Keratinocyte (primary cell): Measurements from ENCODE around the gene SRP68. TPM values are rescaled to one million over a fixed set of nuclear protein-coding genes. Genes with fewer than 3 reads are reported as not detected.

Source experiments
- DNase-seq: peaks from one replicate; pipeline ENCODE4 v3.0.0-alpha.2; 2011; ENCODE audit warnings: low read depth, missing footprints, low spot score
- FAIRE-seq: peaks from 2 replicates; lab custom pipeline; 2011; peaks lifted over from hg19 to GRCh38; lab: Jason Lieb, UNC
- H2AFZ ChIP-seq: 2 replicates; pipeline ENCODE4 v1.6.0; 2012; ENCODE audit warnings: low read length, control low read depth, inconsistent platforms; ENCODE audit not compliant: control insufficient read depth
- H3K27ac ChIP-seq: 2 replicates; pipeline ENCODE4 v1.5.1; 2011; ENCODE audit warnings: low read length; ENCODE audit not compliant: control insufficient read depth, insufficient read depth
- H3K27me3 ChIP-seq: 3 replicates; pipeline ENCODE4 v1.6.0; 2011; ENCODE audit warnings: low read length; ENCODE audit not compliant: control insufficient read depth, insufficient read depth; ENCODE audit errors: extremely low read depth
- H3K36me3 ChIP-seq, 2 experiments: 2 replicates in 1 of 2; 3 replicates in 1 of 2; pipeline ENCODE4 v1.5.1; 2011; ENCODE audit warnings: low read length in 2 of 2, mild to moderate bottlenecking in 1 of 2; ENCODE audit not compliant: control insufficient read depth in 2 of 2, insufficient read depth in 2 of 2; ENCODE audit errors: extremely low read depth in 1 of 2
- H3K4me1 ChIP-seq: 3 replicates; pipeline ENCODE4 v1.5.1; 2011; ENCODE audit warnings: low read length; ENCODE audit not compliant: control insufficient read depth, insufficient read depth; ENCODE audit errors: extremely low read depth
- H3K4me2 ChIP-seq: 3 replicates; pipeline ENCODE4 v1.6.0; 2011; ENCODE audit warnings: low read depth, low read length; ENCODE audit not compliant: control insufficient read depth, insufficient read depth; ENCODE audit errors: extremely low read depth
- H3K4me3 ChIP-seq, 3 experiments: fragments of 200-600 bp in 1 of 3; sonication (generic) in 1 of 3; 2 replicates in 2 of 3; 3 replicates in 1 of 3; pipeline ENCODE4 v1.5.1; 2011 to 2016; ENCODE audit warnings: low read length in 3 of 3, mild to moderate bottlenecking in 3 of 3, control low read depth in 2 of 3, inconsistent platforms in 1 of 3, low read depth in 1 of 3, mixed read lengths in 1 of 3, mixed run types in 1 of 3, moderate library complexity in 1 of 3; ENCODE audit not compliant: control insufficient read depth in 2 of 3, insufficient read depth in 2 of 3; ENCODE audit errors: extremely low read depth in 1 of 3
- H3K79me2 ChIP-seq: 2 replicates; pipeline ENCODE4 v1.6.0; 2012; ENCODE audit warnings: low read length; ENCODE audit not compliant: control insufficient read depth, insufficient read depth
- H3K9ac ChIP-seq: 3 replicates; pipeline ENCODE4 v1.6.0; 2011; ENCODE audit warnings: low read length; ENCODE audit not compliant: control insufficient read depth, insufficient read depth; ENCODE audit errors: extremely low read depth
- H3K9me1 ChIP-seq: 3 replicates; pipeline ENCODE4 v1.6.0; 2011; ENCODE audit warnings: low read length; ENCODE audit not compliant: control insufficient read depth, insufficient read depth; ENCODE audit errors: extremely low read depth
- H3K9me3 ChIP-seq: 2 replicates; pipeline ENCODE4 v1.5.1; 2012; ENCODE audit warnings: low read depth, low read length; ENCODE audit not compliant: control insufficient read depth
- H4K20me1 ChIP-seq: 3 replicates; pipeline ENCODE4 v1.6.0; 2011; ENCODE audit warnings: low read length; ENCODE audit not compliant: control insufficient read depth, insufficient read depth; ENCODE audit errors: extremely low read depth
- EZH2 ChIP-seq: IDR thresholded peaks from one replicate; pipeline ENCODE4 v1.6.1; 2012; ENCODE audit warnings: inconsistent platforms, mild to moderate bottlenecking, low read length, moderate library complexity
- dilution Hi-C: fragments of 300-500 bp; cut with MboI; formaldehyde crosslinking; loops from one replicate; pipeline ENCODE4 v1.7.0; 2020; ENCODE audit warnings: low sequenced_read_pairs; ENCODE audit not compliant: extremely low pct_ligation_motif_present
- polyA plus RNA-seq, 5 experiments: library from polyadenylated mRNA; depleted of rRNA in 3 of 5; stranded (reverse) in 3 of 5; stranded (forward) in 1 of 5; unstranded in 1 of 5; fragments of >200 nt; gene quantifications; 1 replicate in 1 of 5; 2 replicates in 3 of 5; 3 replicates in 1 of 5; pipeline versions ENCODE4 v1.2.1 to v1.2.3, GENCODE V29; 2011 to 2012; ENCODE audit warnings: missing spikeins in 2 of 5, low read depth in 1 of 5, low replicate concordance in 1 of 5
- TF ChIP-seq, protein P1 (sequence below), 3 experiments: IDR thresholded peaks in 1 of 3; conservative IDR thresholded peaks in 1 of 3; optimal IDR thresholded peaks in 1 of 3; 2 replicates in 2 of 3; 3 replicates in 1 of 3; pipeline versions ENCODE3 to v1.5.1; 2011; ENCODE audit warnings: low read length in 3 of 3, mild to moderate bottlenecking in 3 of 3, moderate library complexity in 2 of 3, control low read depth in 1 of 3, inconsistent platforms in 1 of 3; ENCODE audit not compliant: insufficient read depth in 2 of 3; ENCODE audit errors: extremely low read depth in 1 of 3

Gene SRP68
- polyA plus RNA-seq, 1 donor (not counting 4 experiments of a cell fraction or from before 2014, with no cell fraction given): 81.3 TPM

DNA sequence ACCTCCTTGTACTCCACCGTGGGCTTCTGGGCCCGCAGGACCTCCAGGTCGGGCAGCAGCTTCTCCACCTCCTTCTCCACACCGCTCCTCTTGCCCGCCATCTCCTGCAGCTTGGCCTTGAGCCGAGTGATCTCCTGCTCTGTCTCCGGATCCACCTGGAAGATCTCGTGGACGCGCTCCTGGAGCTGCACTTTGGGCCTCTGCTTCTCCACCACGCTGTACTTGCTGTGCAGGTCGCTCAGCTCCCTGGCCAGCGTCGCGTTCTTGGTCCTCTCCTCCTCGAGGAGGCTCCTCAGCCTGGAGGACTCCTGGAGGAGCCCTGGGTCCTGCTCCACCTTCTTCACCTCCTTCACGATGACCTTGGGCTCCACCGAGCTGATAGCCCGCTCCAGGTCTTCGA lies 62.9 kb downstream of the SRP68 start:
- no peak overlapping the region for H3K4me3 ChIP-seq
- no peak overlapping the region for H3K9ac ChIP-seq
- peaks cover 1% of the 10 kb centered on the region for H4K20me1 ChIP-seq
- no peaks in the 10 kb centered on the region for H3K9me1 ChIP-seq
- H3K27me3 ChIP-seq: no peaks in the 10 kb centered on the region
- dilution Hi-C loops: no loop called here
- DNase-seq: no peak
- no peaks in the 10 kb centered on the region for H3K9me3 ChIP-seq
- H3K79me2 ChIP-seq: no peaks in the 10 kb centered on the region
- H3K4me2 ChIP-seq: no peak overlapping the region
- no peak for FAIRE-seq
- H3K4me1 ChIP-seq: no peaks in the 10 kb centered on the region
- H3K27ac ChIP-seq: no peak overlapping the region
- H2AFZ ChIP-seq: no peak overlapping the region
- TF ChIP-seq, protein P1, sequence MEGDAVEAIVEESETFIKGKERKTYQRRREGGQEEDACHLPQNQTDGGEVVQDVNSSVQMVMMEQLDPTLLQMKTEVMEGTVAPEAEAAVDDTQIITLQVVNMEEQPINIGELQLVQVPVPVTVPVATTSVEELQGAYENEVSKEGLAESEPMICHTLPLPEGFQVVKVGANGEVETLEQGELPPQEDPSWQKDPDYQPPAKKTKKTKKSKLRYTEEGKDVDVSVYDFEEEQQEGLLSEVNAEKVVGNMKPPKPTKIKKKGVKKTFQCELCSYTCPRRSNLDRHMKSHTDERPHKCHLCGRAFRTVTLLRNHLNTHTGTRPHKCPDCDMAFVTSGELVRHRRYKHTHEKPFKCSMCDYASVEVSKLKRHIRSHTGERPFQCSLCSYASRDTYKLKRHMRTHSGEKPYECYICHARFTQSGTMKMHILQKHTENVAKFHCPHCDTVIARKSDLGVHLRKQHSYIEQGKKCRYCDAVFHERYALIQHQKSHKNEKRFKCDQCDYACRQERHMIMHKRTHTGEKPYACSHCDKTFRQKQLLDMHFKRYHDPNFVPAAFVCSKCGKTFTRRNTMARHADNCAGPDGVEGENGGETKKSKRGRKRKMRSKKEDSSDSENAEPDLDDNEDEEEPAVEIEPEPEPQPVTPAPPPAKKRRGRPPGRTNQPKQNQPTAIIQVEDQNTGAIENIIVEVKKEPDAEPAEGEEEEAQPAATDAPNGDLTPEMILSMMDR (optimal IDR thresholded peaks at IDR 0.05 in 1 of 3, IDR thresholded peaks at IDR 0.05 in 1 of 3, conservative IDR thresholded peaks at IDR 0.05 in 1 of 3; ENCODE audit: extremely low read depth in 1 of 3, insufficient read depth in 2 of 3, low read length in 3 of 3): no peak
- H3K36me3 ChIP-seq: peaks cover 32 to 44% of the 10 kb centered on the region in 2 experiments

DNA sequence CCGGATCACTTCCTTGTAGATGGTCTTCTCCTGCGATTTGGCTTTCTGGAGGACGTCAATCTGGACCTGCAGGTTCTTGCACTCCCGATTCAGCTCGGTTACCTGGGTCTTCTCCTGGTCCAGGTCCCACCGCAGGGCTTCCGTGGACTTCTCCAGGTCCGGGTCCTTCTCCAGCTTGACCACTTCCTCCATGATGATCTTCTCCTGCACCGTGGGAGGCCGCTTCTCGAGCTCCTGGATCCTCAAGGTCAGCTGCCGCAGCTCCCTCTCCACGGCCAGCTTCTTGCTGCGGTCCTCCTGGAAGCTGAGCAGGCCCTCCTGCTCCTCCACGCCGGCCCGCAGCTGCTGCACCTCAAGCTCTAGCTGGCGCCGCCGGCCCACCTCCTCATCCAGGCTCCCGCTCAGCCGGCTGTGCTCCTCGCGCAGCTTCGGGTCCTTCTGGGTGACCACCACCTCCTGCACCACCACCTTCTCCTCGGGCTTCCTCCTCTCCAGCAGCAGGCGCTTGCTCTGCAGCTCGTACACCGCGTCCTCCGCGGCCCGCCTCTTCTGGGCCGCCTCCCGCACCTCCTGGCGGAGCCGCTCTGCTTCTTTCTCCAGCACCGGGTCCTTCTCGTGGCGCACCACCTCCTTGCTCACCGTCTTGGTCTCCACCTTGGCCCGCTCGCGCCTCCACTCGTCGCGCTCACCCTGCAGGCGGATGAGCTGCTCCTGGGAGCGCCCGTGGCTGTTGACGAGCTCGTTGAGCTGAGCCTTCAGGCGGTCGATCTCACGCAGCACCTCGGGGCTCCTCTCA lies 63.5 kb downstream of the SRP68 start:
- peaks cover 30 to 40% of the 10 kb centered on the region in 2 experiments for H3K36me3 ChIP-seq

More for the DNA sequence above, 63.5 kb downstream of the SRP68 start:
- no peak overlapping the region for H3K27ac ChIP-seq
- no peaks in the 10 kb centered on the region for H3K27me3 ChIP-seq
- H3K9me1 ChIP-seq: no peaks in the 10 kb centered on the region
- H3K9me3 ChIP-seq: no peaks in the 10 kb centered on the region
- no peak overlapping the region for H3K4me2 ChIP-seq
- no peak for FAIRE-seq
- H3K4me3 ChIP-seq: no peak overlapping the region
- no peaks in the 10 kb centered on the region for H4K20me1 ChIP-seq
- TF ChIP-seq EZH2: no peak
- TF ChIP-seq, protein P1 (optimal IDR thresholded peaks at IDR 0.05 in 1 of 3, IDR thresholded peaks at IDR 0.05 in 1 of 3, conservative IDR thresholded peaks at IDR 0.05 in 1 of 3; ENCODE audit: extremely low read depth in 1 of 3, insufficient read depth in 2 of 3, low read length in 3 of 3): no peak
- H2AFZ ChIP-seq: no peak overlapping the region
- no peak overlapping the region for H3K9ac ChIP-seq
- no peak for DNase-seq
- no peaks in the 10 kb centered on the region for H3K4me1 ChIP-seq
- no peaks in the 10 kb centered on the region for H3K79me2 ChIP-seq
- dilution Hi-C loops: no loop called here
